GM06990 (cell line): ENCODE measurements around the gene TACR2.

Source experiments
- DNase-seq: peaks from one replicate; pipeline ENCODE4 v3.0.0-alpha.2; 2011; ENCODE audit not compliant: insufficient read length; ENCODE audit errors: extremely low read depth
- H3K27me3 ChIP-seq: replicated peaks from 2 replicates; pipeline ENCODE4 v1.6.0; 2011; ENCODE audit warnings: low read length; ENCODE audit not compliant: control insufficient read depth, insufficient read depth
- H3K36me3 ChIP-seq: 2 replicates; pipeline ENCODE4 v1.5.1; 2011; ENCODE audit warnings: low read length; ENCODE audit not compliant: control insufficient read depth, insufficient read depth
- H3K4me3 ChIP-seq: replicated peaks from 2 replicates; pipeline ENCODE4 v1.5.1; 2011; ENCODE audit warnings: low read depth, mild to moderate bottlenecking, control low read depth, low read length
- CTCF ChIP-seq: IDR thresholded peaks from 2 replicates; pipeline ENCODE4 v1.5.1; 2011; ENCODE audit warnings: low read length, control low read depth, mild to moderate bottlenecking, inconsistent platforms; ENCODE audit not compliant: insufficient read depth, poor library complexity, severe bottlenecking

TACR2 gene

GRCh38 chr10:69411476-69411875 lies 5.2 kb downstream of the TACR2 start:
- no peak overlapping the region for H3K4me3 ChIP-seq
- no peak for DNase-seq
- no peaks in the 10 kb centered on the region; the same call in 1 of the 2 replicates for H3K27me3 ChIP-seq
- TF ChIP-seq CTCF: no peak
- H3K36me3 ChIP-seq: no peaks in the 10 kb centered on the region

- TF ChIP-seq CTCF: no peak
- no peak for DNase-seq
- Histone ChIP-seq H3K4me3 (no peak overlapping the region), H3K36me3 (no peaks in the 10 kb centered on the region), H3K27me3 (no peaks in the 10 kb centered on the region; the same call in 1 of the 2 replicates)
These were observed 6.2 kb downstream of the TACR2 start for GRCh38 chr10:69410487-69410886.

- TF ChIP-seq CTCF: no peak
- Histone ChIP-seq H3K36me3 (no peaks in the 10 kb centered on the region), H3K4me3 (no peak overlapping the region), H3K27me3 (no peaks in the 10 kb centered on the region)
- DNase-seq: no peak
These were observed 6.8 kb downstream of the TACR2 start for GRCh38 chr10:69409968-69410367.

GRCh38 chr10:69409176-69409495 lies 7.6 kb downstream of the TACR2 start:
- H3K36me3 ChIP-seq: no peaks in the 10 kb centered on the region
- H3K4me3 ChIP-seq: 0 out of 2 replicates have a peak overlapping the region, but pooled peaks have one; percentile 21
- no peak for TF ChIP-seq CTCF
- H3K27me3 ChIP-seq: no peaks in the 10 kb centered on the region
- no peak for DNase-seq

GRCh38 chr10:69408318-69409175 lies 8.2 kb downstream of the TACR2 start:
- 0 out of 2 replicates have a peak overlapping the region, but pooled peaks have one; percentile 21 for H3K4me3 ChIP-seq
- TF ChIP-seq CTCF: peak; percentile 62

More at GRCh38 chr10:69408318-69409175, 8.2 kb downstream of the TACR2 start:
- DNase-seq: peak; percentile 89
- H3K36me3 ChIP-seq: no peaks in the 10 kb centered on the region
- H3K27me3 ChIP-seq: no peaks in the 10 kb centered on the region
